HepG2 (cell line): ENCODE results near the gene ABCA2.

Experiments
- FOSL1 ChIP-seq: sonication (generic); formaldehyde crosslinking; IDR thresholded peaks from 2 replicates; pipeline ENCODE4 v1.9.0; 2021; ENCODE audit warnings: missing genetic modification reagents, borderline replicate concordance
- HNRNPH1 ChIP-seq: fragments of 200-400 bp; formaldehyde crosslinking; optimal IDR thresholded peaks from 2 replicates; pipeline ENCODE3; 2017; ENCODE audit warnings: mild to moderate bottlenecking, low read depth, low read length
- NFE2L1 ChIP-seq: sonication (generic); formaldehyde crosslinking; IDR thresholded peaks from 2 replicates; pipeline ENCODE4 v1.4.0; 2020; ENCODE audit warnings: missing genetic modification reagents, mild to moderate bottlenecking, borderline replicate concordance
- ZNF331 ChIP-seq: sonication (generic); formaldehyde crosslinking; IDR thresholded peaks from 2 replicates; pipeline ENCODE4 v1.4.0; 2020; ENCODE audit warnings: missing genetic modification reagents
- TF ChIP-seq, protein P1 (sequence below): sonication (generic); formaldehyde crosslinking; IDR thresholded peaks from 2 replicates; pipeline ENCODE4 v1.5.0; 2020; ENCODE audit warnings: mild to moderate bottlenecking, missing genetic modification reagents, moderate library complexity
- TF ChIP-seq, protein P2 (sequence below): sonication (generic); formaldehyde crosslinking; IDR thresholded peaks from 2 replicates; pipeline ENCODE4 v1.4.0; 2020; ENCODE audit warnings: missing genetic modification reagents

DNA sequence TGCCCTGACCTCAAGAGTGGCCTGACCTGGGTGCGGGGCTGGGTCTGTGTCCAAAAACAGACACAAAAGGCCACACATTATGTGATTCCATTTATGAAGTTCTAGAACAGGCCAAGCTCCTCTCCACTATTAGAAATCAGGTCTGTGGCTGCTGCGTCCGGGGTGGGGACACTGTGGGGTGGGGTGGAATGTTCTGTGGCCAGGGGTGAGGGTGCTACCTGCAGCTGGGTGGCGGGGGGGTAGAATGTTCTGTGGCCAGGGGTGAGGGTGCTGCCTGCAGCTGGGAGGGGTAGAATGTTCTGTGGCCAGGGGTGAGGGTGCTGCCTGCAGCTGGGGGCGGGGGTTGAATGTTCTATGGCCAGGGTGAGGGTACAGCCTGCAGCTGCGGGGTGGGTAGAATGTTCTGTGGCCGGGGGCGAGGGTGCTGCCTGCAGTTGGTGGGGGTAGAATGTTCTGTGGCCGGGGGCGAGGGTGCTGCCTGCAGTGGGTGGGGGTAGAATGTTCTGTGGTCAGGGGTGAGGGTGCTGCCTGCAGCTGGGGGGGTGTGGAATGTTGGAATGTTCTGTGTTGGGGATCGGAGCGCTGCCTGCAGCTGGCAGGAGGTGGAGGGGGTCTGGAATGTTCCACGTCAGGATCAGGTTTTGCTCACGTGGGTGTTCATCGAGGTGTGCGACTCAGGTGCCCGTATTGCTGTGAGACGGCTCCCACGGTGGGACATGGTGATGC is 67.7 kb downstream of the ABCA2 start:
- TF ChIP-seq, protein P1, sequence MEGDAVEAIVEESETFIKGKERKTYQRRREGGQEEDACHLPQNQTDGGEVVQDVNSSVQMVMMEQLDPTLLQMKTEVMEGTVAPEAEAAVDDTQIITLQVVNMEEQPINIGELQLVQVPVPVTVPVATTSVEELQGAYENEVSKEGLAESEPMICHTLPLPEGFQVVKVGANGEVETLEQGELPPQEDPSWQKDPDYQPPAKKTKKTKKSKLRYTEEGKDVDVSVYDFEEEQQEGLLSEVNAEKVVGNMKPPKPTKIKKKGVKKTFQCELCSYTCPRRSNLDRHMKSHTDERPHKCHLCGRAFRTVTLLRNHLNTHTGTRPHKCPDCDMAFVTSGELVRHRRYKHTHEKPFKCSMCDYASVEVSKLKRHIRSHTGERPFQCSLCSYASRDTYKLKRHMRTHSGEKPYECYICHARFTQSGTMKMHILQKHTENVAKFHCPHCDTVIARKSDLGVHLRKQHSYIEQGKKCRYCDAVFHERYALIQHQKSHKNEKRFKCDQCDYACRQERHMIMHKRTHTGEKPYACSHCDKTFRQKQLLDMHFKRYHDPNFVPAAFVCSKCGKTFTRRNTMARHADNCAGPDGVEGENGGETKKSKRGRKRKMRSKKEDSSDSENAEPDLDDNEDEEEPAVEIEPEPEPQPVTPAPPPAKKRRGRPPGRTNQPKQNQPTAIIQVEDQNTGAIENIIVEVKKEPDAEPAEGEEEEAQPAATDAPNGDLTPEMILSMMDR (CRISPR knock-in tag) = no peak
- TF ChIP-seq ZNF331 (no peak), HNRNPH1 (no peak), NFE2L1 (CRISPR knock-in tag) (no peak), FOSL1 (CRISPR knock-in tag) (no peak)
- TF ChIP-seq, protein P2, sequence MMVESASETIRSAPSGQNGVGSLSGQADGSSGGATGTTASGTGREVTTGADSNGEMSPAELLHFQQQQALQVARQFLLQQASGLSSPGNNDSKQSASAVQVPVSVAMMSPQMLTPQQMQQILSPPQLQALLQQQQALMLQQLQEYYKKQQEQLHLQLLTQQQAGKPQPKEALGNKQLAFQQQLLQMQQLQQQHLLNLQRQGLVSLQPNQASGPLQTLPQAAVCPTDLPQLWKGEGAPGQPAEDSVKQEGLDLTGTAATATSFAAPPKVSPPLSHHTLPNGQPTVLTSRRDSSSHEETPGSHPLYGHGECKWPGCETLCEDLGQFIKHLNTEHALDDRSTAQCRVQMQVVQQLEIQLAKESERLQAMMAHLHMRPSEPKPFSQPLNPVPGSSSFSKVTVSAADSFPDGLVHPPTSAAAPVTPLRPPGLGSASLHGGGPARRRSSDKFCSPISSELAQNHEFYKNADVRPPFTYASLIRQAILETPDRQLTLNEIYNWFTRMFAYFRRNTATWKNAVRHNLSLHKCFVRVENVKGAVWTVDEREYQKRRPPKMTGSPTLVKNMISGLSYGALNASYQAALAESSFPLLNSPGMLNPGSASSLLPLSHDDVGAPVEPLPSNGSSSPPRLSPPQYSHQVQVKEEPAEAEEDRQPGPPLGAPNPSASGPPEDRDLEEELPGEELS (CRISPR knock-in tag) = no peak
